IPS DF 4.7 (cell line): ENCODE results near the gene TSPAN9.

ENCODE experiments used
- DNase-seq: peaks from one replicate; pipeline ENCODE4 v3.0.0-alpha.2; 2013; ENCODE audit warnings: low spot score; ENCODE audit errors: extremely low read depth

The TSPAN9 gene

DNA sequence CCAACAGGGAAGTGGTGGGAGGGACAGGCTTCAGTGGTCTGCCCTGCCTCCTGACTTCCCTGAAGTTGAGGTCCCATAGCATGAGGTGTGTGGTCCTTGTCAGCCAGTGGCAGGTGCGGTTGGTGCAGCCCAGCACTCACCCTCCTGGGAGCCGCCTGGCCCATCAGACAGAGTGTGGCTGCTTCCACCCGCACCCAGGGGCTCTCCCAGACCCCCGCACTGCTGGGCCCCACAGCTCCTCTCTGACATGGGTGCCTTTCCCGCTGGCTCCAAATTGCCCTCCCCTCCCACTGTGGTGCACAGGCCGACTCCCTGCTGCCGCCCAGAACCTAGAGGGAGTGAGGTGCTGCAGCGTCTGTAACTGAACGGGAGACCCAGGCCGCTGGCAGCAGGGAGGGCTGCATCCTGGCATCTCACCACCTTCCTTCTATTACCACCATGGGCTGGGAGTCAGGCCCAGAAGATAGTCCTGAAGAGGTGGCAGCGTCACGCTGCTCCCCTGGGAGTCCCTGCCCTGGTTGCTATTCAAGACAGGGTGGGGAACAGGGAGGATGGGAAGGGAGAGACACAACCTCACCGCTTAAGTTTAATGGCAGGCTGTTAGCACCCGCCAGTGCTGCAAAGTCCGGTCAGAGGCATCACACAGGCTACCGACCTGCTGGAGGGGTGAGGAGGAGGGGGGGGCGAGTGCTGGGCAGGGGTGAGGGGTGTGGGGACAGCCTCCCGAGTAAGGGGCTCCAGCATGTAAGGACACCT is 233.3 kb downstream of the TSPAN9 start:
- DNase-seq = no peak

DNA sequence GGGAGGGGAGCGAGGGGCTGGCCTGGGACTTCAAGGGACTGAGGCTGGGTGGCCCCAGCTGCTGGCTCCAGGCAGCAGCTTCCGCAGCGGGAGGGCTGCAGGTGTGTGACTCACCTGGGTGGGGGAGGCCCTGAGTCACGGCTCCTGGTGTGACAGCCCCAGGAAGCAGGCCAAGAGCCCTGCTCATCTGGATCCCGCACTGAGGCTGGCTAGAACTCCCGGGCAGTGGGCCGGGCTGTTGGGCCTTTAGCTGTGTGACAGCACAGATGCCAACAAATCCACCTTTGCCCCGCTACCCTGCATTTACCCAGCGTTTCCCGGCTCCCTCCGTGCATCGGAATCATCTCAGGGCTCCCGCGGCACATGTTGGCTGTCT is 233.8 kb downstream of the TSPAN9 start:
- DNase-seq = no peak

GRCh38 chr12:3311491-3312103 is 234.4 kb downstream of the TSPAN9 start:
- no peak for DNase-seq

DNA sequence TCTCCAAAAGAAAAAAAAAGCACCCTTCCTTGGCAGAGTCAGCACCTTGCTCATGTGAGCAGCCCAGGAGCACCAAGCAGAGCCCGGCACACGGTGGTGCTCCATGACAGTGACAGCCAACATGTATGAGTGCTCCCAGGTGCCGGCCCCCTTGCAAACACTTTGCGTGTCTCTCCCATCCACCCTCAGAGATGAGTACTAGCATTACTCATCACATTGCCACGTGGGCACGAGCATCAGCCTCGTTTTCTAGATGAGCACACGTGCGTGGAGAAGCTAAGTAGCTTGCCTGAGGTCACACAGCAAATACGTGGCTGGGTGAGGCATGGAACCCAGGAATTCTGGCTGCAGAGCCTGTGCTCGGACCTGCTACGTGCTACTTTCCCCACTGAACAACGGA is 235.9 kb downstream of the TSPAN9 start:
- no peak for DNase-seq

GRCh38 chr12:3313675-3314663 is 236.8 kb downstream of the TSPAN9 start:
- no peak for DNase-seq

DNA sequence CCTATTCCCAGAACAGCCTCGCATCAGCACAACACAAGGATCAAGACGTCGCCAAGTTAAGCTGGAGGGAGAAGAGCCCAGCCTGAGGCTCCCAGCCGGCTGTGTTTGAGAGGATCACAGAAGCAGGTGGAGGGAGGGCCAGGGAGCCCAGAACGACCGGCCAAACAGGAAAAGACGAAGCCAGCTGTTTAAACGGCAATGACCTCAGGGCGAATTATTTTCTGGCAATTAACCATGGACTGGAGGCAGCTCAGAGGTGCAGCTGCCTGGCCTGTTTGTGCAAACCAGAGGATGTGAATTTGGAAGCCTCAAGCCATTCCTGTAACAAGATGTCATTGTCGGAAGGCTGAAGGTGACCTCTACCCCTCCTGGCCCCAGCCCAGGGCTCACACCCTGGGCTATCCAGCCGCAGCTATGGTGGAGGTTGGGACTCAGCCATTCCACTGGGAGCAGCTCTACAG is 238.1 kb downstream of the TSPAN9 start:
- no peak for DNase-seq

GRCh38 chr12:3316776-3317480 is 239.7 kb downstream of the TSPAN9 start:
- no peak for DNase-seq

DNA sequence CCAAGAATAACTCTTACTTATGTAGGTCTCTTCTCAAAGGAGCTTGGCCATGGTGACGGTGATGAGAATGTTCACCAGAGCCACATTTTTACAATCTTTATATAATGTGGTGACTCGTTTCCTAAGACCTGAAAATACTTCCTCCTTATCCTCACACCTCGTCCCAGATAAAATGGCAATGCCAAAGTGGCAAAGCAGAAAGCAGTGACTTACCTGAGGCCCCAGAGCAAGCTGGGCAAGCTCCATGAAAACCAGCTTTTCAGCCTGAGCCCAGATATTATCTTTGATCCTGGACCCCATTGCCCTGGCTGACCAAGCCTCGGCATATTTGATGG is 240.3 kb downstream of the TSPAN9 start:
- DNase-seq = no peak

DNA sequence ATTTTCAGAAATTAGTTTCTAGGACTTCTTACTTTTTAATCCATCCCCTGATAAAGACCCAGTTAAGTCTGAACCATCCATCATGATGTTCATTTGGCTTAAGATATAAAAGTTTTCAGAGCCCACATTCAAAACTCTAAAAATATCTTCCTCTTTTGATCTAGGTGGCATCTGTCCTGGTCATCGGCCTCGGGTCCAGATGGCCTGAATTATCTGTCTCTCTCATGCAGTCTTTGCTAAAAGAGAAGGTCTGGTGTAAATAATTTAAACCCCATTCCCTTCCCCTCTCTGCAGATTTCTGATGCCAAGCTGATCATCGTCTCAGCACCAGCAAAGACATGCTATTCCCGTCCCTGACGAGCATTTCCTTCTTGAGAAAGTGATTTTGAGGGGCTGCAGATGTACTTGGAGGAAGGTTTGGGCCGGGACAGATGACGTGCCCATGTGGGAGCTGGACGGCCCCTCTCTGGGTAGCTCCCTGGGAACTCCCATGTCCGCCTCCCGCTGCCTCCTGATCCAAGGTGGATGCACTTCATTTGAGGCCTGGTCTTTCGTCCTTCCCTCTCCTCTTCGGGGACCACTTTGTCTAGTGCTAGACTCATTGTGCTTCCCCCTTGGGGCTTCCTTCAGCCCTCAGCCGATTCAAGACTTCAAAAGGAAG is 240.8 kb downstream of the TSPAN9 start:
- DNase-seq = no peak

GRCh38 chr12:3319723-3320492 is 242.7 kb downstream of the TSPAN9 start:
- no peak for DNase-seq

- no peak for DNase-seq
Observed at GRCh38 chr12:3320881-3321509, 243.8 kb downstream of the TSPAN9 start.

DNA sequence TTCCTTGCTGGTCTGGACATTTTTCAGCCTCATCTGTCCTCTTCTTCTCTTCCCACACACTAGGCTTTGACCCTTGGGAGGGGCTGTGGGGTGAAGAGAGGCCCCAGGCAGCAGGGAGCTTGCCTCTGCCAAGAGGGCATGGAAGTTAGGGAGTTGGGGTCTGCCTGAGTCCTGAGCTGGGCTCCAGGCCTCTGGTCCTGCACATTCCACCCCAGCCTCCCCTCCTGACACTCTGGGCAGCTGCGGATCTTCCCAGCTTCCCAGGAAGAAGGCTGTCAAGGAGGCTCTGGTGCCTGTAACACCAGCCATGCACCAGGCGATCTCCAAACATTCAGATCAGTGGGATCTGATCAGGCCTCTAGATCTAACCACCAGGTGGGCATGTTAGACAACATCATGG is 244.7 kb downstream of the TSPAN9 start:
- DNase-seq = no peak

DNA sequence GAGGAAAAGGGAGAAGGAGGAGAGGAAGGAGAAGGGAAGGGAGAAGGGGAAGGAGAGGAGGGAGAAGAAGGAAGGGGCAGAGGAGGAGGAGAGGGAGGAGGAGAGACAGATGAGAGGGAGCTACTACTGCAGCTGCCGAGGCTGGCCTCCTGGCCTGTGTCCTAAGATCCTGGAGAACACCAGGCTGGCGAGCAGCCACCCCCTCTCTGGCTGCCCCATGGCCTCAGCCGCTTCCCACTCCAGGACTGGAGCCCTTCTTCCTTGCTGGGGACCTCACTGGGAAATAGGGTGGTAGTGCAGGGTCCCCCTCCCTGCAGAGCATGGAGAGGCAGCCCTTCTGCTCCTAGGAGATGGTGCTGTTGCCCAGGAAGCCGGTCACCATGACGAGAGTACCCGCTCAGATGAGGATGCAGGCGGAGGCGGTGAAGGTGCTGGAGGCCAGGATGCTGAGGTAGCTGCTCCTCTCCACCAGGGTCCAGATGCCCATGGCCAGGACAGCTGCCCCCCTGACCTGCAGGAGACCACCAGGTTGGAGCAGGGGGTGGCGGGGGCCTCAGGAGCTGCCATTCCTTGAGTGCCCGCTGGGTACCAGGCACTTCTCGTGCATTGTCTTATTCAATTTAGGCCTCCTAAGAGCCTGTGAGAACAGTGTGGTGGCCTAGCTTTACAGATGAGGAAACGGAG is 246.0 kb downstream of the TSPAN9 start:
- DNase-seq = no peak

GRCh38 chr12:3325736-3326135 is 248.6 kb downstream of the TSPAN9 start:
- DNase-seq = no peak

DNA sequence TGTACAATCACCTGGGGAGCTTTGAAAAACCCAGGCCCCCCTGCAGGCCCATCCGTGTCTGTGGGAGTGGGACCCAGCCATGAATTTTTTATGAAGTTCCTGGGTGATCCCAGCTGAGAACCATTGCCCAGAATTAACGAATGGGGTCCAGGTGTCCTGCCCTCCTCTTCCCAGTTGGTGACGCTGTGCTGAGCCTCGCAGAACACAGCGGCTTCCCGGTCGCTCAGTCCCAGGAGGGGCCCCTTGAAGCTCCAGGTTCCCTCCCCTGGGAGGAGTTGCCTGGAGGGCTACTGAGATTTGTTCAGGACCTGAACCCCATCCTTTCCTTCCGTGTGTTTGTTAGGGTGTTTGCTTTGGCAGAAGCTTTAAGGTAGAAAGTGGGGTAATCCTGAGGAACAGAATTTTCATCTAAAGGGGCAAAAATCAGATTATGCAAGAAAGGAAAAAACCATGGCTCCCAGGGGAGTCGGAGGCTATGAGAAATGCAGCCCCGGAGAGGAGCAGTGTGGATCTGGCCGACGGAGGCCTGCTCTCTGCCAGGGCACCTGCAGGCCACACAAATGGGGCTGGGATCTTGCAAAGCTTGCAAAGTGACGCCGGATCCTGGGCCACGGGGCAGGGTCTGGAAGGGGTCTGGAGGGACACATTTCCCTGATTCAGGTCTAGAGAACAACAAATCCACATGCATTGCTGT is 249.1 kb downstream of the TSPAN9 start:
- no peak for DNase-seq

DNA sequence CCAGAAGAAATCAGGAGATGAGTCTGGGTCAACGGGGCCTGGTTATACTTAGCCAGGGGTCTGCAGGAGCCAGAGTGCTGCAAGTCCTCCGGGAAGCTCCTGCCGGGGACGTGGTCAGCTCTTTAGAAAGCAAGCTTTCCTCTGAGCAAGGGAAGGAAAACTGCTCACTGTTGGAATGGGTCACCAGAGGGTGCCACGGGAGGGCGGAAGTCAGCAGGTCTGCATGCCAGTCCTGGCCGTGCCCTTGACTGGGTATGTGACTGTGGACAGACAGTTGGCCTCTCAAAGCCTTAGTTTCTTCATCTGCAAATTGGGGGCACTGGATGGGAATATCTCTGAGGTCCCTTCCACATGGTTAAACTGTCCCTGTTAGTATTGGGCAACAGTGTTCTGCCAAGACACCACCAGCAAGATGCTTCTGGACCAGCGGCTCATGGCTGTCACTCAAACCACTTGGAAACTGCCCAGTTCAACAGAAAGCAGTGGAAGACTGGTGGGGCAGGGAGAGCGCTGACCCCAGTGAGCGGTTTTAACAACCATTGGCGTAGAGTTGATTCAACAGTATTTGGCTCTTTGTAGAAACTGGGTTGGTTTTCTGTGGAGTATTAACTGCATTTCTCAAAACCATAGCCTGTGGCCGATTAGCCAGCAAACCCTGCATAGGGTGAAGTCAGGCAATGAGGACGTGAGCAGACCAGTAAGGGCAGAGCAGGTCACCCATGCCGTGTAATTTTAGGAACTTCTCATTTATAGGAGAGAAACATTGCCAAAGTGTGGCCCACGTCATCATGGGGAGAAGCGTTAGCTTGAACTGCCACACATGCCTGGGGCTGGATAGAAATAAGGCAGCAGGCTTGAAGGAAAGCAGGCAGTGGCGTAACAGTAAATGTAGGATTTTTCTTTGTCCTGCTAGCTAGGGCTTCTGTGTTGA is 249.9 kb downstream of the TSPAN9 start:
- no peak for DNase-seq

- no peak for DNase-seq
Observed at GRCh38 chr12:3328081-3328480, 250.9 kb downstream of the TSPAN9 start.
